Panc1 (cell line): ENCODE measurements around the gene MYLK. TPM values are rescaled to one million over a fixed set of nuclear protein-coding genes. Genes with fewer than 3 reads are reported as not detected.

Experiments
- ATAC-seq: fragments of 200-7000 bp; cut with Tn5 transposase; 2 replicates; pipeline ENCODE4 v1.9.1; 2020; ENCODE audit warnings: mild to moderate bottlenecking, moderate library complexity
- BruUV-seq: library from RNA; stranded (reverse); fragments of 400-500 nt; replicated peaks from 2 replicates; lab custom pipeline; 2021; lab: Mats Ljungman, UMichigan
- CTCF ChIA-PET: fragments of 300-600 bp; sonication (Branson Sonifier 250); formaldehyde crosslinking; loops from one replicate; lab custom pipeline; 2022; ENCODE audit warnings: antibody characterized with exemption; lab: Charles Lee
- POLR2A ChIA-PET: fragments of 300-600 bp; sonication (Branson Sonifier 250); formaldehyde crosslinking; loops from one replicate; lab custom pipeline; 2022; ENCODE audit warnings: antibody characterized with exemption; lab: Charles Lee
- DNase-seq: peaks from one replicate; pipeline ENCODE4 v3.0.0-alpha.2; 2010; ENCODE audit warnings: low read depth, low spot score
- H3K27ac ChIP-seq: 2 replicates; pipeline ENCODE4 v1.5.1; 2011; ENCODE audit warnings: mild to moderate bottlenecking, low read length, inconsistent platforms
- H3K27me3 ChIP-seq: fragments of 200-500 bp; sonication (Bioruptor generic); 2 replicates; pipeline ENCODE4 v1.6.0; 2014; ENCODE audit warnings: low read length, inconsistent platforms; ENCODE audit not compliant: control insufficient read depth, insufficient read depth
- H3K36me3 ChIP-seq: fragments of 200-500 bp; sonication (Bioruptor generic); 2 replicates; pipeline ENCODE4 v1.5.1; 2014; ENCODE audit warnings: inconsistent platforms, mild to moderate bottlenecking, low read length, moderate library complexity; ENCODE audit not compliant: control insufficient read depth, insufficient read depth
- H3K4me1 ChIP-seq: 2 replicates; pipeline ENCODE4 v1.5.1; 2011; ENCODE audit warnings: inconsistent platforms, mild to moderate bottlenecking, low read length, moderate library complexity; ENCODE audit not compliant: control insufficient read depth, insufficient read depth
- H3K4me3 ChIP-seq, 2 experiments: 2 replicates each; pipeline ENCODE4 v1.5.1; 2011 to 2012; ENCODE audit warnings: low read depth in 2 of 2, low read length in 2 of 2, mild to moderate bottlenecking in 2 of 2, inconsistent platforms in 1 of 2, moderate library complexity in 1 of 2
- H3K9me3 ChIP-seq: fragments of 200-500 bp; sonication (Bioruptor generic); 2 replicates; pipeline ENCODE4 v1.5.1; 2014; ENCODE audit warnings: low read depth, mild to moderate bottlenecking, inconsistent platforms, low read length, moderate library complexity; ENCODE audit not compliant: control insufficient read depth, insufficient read depth
- POLR2AphosphoS5 ChIP-seq: IDR thresholded peaks from 2 replicates; pipeline ENCODE4 v1.6.1; 2012; ENCODE audit warnings: mild to moderate bottlenecking, low read depth, low read length, moderate library complexity
- SIN3A ChIP-seq: IDR thresholded peaks from 2 replicates; pipeline ENCODE4 v1.6.1; 2012; ENCODE audit warnings: low read depth, mild to moderate bottlenecking, low read length, moderate library complexity, borderline replicate concordance; ENCODE audit not compliant: insufficient read depth
- TCF7L2 ChIP-seq: IDR thresholded peaks from 2 replicates; pipeline ENCODE4 v1.6.1; 2011; ENCODE audit warnings: mild to moderate bottlenecking, low read depth, low read length, inconsistent platforms
- in situ Hi-C: cut with HindIII; loops from 2 replicates; pipeline ENCODE4 v1.10.0; 2016; ENCODE audit warnings: low sequenced_read_pairs, low pct_unique_long_range_greater_than_20kb
- intact Hi-C: fragments of 100-400 bp; cut with micrococcal nuclease; formaldehyde crosslinking; loops from one replicate; pipeline ENCODE4 v1.10.0; 2022; ENCODE audit not compliant: unreplicated experiment
- total RNA-seq: library from RNA; stranded (reverse); gene quantifications from one replicate; pipeline ENCODE4 v1.2.1, GENCODE V29; 2021; ENCODE audit not compliant: unreplicated experiment
- TF ChIP-seq, protein P1 (sequence below), 2 experiments: IDR thresholded peaks; 2 replicates each; pipeline ENCODE4 v1.6.1; 2011 to 2012; ENCODE audit warnings: low read depth in 2 of 2, control low read depth in 1 of 2, low read length in 1 of 2, mild to moderate bottlenecking in 1 of 2, moderate library complexity in 1 of 2; ENCODE audit not compliant: insufficient read depth in 1 of 2
- TF ChIP-seq, protein P2 (sequence below): fragments of 450-650 bp; IDR thresholded peaks from 2 replicates; pipeline ENCODE4 v1.5.1; 2017; ENCODE audit warnings: mild to moderate bottlenecking

MYLK gene
- total RNA-seq, 1 experiment from 2014 or later, result 29.7 TPM

DNA sequence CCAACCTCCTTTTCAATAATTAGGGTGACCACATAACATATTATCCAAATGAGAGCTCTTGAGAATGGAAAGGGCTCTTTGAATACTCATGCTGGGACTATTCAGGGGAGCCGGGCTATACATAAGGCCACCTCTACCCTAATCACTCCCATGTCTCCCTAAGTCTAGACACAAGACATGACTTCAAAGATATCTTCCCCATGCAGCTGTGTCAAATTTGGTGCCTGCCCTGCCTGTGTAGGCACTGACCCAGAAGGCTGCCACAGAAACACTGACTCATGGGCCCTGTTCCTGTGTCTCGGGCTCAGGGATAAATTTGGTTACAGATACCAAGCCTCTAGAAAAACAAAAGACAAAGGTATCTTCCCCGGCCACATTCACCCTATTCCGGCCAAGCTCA, 70.3 kb downstream of the MYLK start:
- no peak for TF ChIP-seq TCF7L2
- TF ChIP-seq POLR2AphosphoS5, result no peak
- no peak for TF ChIP-seq SIN3A
- TF ChIP-seq, protein P1, sequence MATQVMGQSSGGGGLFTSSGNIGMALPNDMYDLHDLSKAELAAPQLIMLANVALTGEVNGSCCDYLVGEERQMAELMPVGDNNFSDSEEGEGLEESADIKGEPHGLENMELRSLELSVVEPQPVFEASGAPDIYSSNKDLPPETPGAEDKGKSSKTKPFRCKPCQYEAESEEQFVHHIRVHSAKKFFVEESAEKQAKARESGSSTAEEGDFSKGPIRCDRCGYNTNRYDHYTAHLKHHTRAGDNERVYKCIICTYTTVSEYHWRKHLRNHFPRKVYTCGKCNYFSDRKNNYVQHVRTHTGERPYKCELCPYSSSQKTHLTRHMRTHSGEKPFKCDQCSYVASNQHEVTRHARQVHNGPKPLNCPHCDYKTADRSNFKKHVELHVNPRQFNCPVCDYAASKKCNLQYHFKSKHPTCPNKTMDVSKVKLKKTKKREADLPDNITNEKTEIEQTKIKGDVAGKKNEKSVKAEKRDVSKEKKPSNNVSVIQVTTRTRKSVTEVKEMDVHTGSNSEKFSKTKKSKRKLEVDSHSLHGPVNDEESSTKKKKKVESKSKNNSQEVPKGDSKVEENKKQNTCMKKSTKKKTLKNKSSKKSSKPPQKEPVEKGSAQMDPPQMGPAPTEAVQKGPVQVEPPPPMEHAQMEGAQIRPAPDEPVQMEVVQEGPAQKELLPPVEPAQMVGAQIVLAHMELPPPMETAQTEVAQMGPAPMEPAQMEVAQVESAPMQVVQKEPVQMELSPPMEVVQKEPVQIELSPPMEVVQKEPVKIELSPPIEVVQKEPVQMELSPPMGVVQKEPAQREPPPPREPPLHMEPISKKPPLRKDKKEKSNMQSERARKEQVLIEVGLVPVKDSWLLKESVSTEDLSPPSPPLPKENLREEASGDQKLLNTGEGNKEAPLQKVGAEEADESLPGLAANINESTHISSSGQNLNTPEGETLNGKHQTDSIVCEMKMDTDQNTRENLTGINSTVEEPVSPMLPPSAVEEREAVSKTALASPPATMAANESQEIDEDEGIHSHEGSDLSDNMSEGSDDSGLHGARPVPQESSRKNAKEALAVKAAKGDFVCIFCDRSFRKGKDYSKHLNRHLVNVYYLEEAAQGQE (IDR thresholded peaks at IDR 0.05; ENCODE audit: insufficient read depth in 1 of 2, low read depth in 2 of 2, low read length in 1 of 2), result no peak
- TF ChIP-seq, protein P2, sequence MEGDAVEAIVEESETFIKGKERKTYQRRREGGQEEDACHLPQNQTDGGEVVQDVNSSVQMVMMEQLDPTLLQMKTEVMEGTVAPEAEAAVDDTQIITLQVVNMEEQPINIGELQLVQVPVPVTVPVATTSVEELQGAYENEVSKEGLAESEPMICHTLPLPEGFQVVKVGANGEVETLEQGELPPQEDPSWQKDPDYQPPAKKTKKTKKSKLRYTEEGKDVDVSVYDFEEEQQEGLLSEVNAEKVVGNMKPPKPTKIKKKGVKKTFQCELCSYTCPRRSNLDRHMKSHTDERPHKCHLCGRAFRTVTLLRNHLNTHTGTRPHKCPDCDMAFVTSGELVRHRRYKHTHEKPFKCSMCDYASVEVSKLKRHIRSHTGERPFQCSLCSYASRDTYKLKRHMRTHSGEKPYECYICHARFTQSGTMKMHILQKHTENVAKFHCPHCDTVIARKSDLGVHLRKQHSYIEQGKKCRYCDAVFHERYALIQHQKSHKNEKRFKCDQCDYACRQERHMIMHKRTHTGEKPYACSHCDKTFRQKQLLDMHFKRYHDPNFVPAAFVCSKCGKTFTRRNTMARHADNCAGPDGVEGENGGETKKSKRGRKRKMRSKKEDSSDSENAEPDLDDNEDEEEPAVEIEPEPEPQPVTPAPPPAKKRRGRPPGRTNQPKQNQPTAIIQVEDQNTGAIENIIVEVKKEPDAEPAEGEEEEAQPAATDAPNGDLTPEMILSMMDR, result no peak
- no TSS peak for BruUV-seq
- H3K4me1 ChIP-seq, result no peaks in the 10 kb centered on the region
- H3K27ac ChIP-seq, result no peak overlapping the region
- DNase-seq (no peak), ATAC-seq (no peak)
- H3K27me3 ChIP-seq, result no peaks in the 10 kb centered on the region
- in situ Hi-C loops, result no loop called here
- intact Hi-C loops, result no loop called here
- H3K9me3 ChIP-seq, result no peaks in the 10 kb centered on the region
- ChIA-PET CTCF (no interaction called here), POLR2A (no interaction called here)
- no peaks in the 10 kb centered on the region for H3K36me3 ChIP-seq
- no peak overlapping the region for H3K4me3 ChIP-seq

DNA sequence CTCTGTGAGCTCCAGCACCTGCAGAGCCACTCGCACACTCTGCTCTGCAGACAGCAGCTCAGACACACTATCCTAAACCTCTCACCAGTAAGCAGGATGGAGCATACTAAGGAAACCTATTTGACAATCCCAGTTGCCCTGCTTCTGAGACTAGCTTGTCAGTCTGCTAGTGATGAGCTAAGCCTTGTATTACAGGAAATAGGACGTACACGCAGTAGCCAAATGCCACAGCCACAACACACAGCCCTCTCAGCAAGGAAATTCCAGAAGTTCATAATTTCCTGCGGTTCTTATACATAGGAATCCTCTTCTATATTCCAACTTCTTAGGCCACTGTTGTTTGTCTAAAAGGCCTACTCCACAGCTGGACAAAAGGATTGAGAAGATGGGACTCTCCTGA, 74.5 kb downstream of the MYLK start:
- intact Hi-C loops (no loop called here), in situ Hi-C loops (no loop called here)
- H3K4me1 ChIP-seq, result no peaks in the 10 kb centered on the region
- DNase-seq, result no peak
- CTCF ChIA-PET, result no interaction called here
- H3K27ac ChIP-seq, result no peak overlapping the region
- ATAC-seq, result no peak
- TF ChIP-seq, protein P2, result no peak
- TF ChIP-seq, protein P1 (IDR thresholded peaks at IDR 0.05; ENCODE audit: insufficient read depth in 1 of 2, low read depth in 2 of 2, low read length in 1 of 2), result no peak
- TF ChIP-seq TCF7L2, result no peak
- no peak for TF ChIP-seq SIN3A
- TF ChIP-seq POLR2AphosphoS5, result no peak
- no peaks in the 10 kb centered on the region for H3K36me3 ChIP-seq
- H3K9me3 ChIP-seq, result no peaks in the 10 kb centered on the region
- POLR2A ChIA-PET, result no interaction called here
- no TSS peak for BruUV-seq
- no peaks in the 10 kb centered on the region for H3K27me3 ChIP-seq
- H3K4me3 ChIP-seq, result no peak overlapping the region
